ENCODE measurements around the gene WDR59. TPM values are rescaled to one million over a fixed set of nuclear protein-coding genes. Genes with fewer than 3 reads are reported as not detected.

WDR59 gene
- total and polyA plus RNA-seq, 3 experiments from 2014 or later: 13.0 to 56.5 (median 55.9) TPM

GRCh38 chr16:75025761-75026160 lies 40.8 kb upstream of the WDR59 start:
- H3K9me3 ChIP-seq (ENCODE audit: low read length): no peaks in the 10 kb centered on the region
- Mint-ChIP-seq H3K36me3 (peaks cover 4 to 16% (median 5%) of the 10 kb centered on the region in 3 donors), H3K27me3 (peaks cover 0 to 4% of the 10 kb centered on the region in 2 donors), H3K4me3 (no peak overlapping the region), H3K27ac (peak overlapping the region in 1 of 8 donors; percentile 26), H3K4me1 (peaks cover 4 to 20% (median 8%) of the 10 kb centered on the region in 3 donors), H3K9me3 (peaks cover 9 to 16% (median 13%) of the 10 kb centered on the region in 5 donors)
- H3K4me1 ChIP-seq (ENCODE audit: insufficient read depth, low read length): no peaks in the 10 kb centered on the region
- ChIA-PET POLR2A (no interaction called here), CTCF (no interaction called here)
- DNase-seq: no peak
- no peaks in the 10 kb centered on the region for H3K27me3 ChIP-seq (ENCODE audit: insufficient read depth, low read length, poor library complexity, severe bottlenecking)
- no peaks in the 10 kb centered on the region for H3K36me3 ChIP-seq (ENCODE audit: insufficient read depth, low read length)
- H3K27ac ChIP-seq (ENCODE audit: low read depth, low read length): no peak overlapping the region
- no peak overlapping the region for H3K4me3 ChIP-seq (ENCODE audit: low read length)

GRCh38 chr16:75024594-75024993 lies 39.7 kb upstream of the WDR59 start:
- peaks cover 8 to 16% (median 13%) of the 10 kb centered on the region in 5 donors for H3K9me3 Mint-ChIP-seq
- DNase-seq: no peak
- no peak overlapping the region for H3K4me3 Mint-ChIP-seq
- Histone ChIP-seq H3K9me3 (ENCODE audit: low read length) (no peaks in the 10 kb centered on the region), H3K4me1 (ENCODE audit: insufficient read depth, low read length) (no peaks in the 10 kb centered on the region), H3K27ac (ENCODE audit: low read depth, low read length) (no peak overlapping the region), H3K4me3 (ENCODE audit: low read length) (no peak overlapping the region), H3K27me3 (ENCODE audit: insufficient read depth, low read length, poor library complexity, severe bottlenecking) (no peaks in the 10 kb centered on the region), H3K36me3 (ENCODE audit: insufficient read depth, low read length) (no peaks in the 10 kb centered on the region)
- peaks cover 0 to 4% of the 10 kb centered on the region in 2 donors for H3K27me3 Mint-ChIP-seq
- CTCF ChIA-PET: no interaction called here
- H3K4me1 Mint-ChIP-seq: peaks cover 4 to 24% (median 8%) of the 10 kb centered on the region in 3 donors
- POLR2A ChIA-PET: no interaction called here
- peak overlapping the region in 2 of 8 donors; percentile 18 to 72 for H3K27ac Mint-ChIP-seq
- H3K36me3 Mint-ChIP-seq: peaks cover 2 to 19% (median 5%) of the 10 kb centered on the region in 3 donors

- H3K4me1 ChIP-seq (ENCODE audit: insufficient read depth, low read length): no peaks in the 10 kb centered on the region
- Mint-ChIP-seq H3K9me3 (peaks cover 8 to 16% (median 13%) of the 10 kb centered on the region in 5 donors), H3K4me3 (no peak overlapping the region), H3K36me3 (peaks cover 3 to 23% (median 5%) of the 10 kb centered on the region in 3 donors), H3K27ac (peak overlapping the region in 2 of 8 donors; percentile 18 to 72), H3K4me1 (peaks cover 4 to 28% (median 12%) of the 10 kb centered on the region in 3 donors), H3K27me3 (peaks cover 0 to 4% of the 10 kb centered on the region in 2 donors)
- no peak overlapping the region for H3K4me3 ChIP-seq (ENCODE audit: low read length)
- no peak overlapping the region for H3K27ac ChIP-seq (ENCODE audit: low read depth, low read length)
- H3K9me3 ChIP-seq (ENCODE audit: low read length): no peaks in the 10 kb centered on the region
- no peaks in the 10 kb centered on the region for H3K36me3 ChIP-seq (ENCODE audit: insufficient read depth, low read length)
- DNase-seq: no peak
- CTCF ChIA-PET: no interaction called here
- POLR2A ChIA-PET: no interaction called here
- H3K27me3 ChIP-seq (ENCODE audit: insufficient read depth, low read length, poor library complexity, severe bottlenecking): no peaks in the 10 kb centered on the region
These were observed 39.3 kb upstream of the WDR59 start for GRCh38 chr16:75024182-75024581.

- no peak overlapping the region for H3K27ac Mint-ChIP-seq
- no peaks in the 10 kb centered on the region for H3K4me1 ChIP-seq (ENCODE audit: insufficient read depth, low read length)
- CTCF ChIA-PET: interaction anchor here (1.2 kb wide), 1 partner anchor 88 kb away, joined by 3 read pairs; no protein-coding TSS in a partner anchor
- no peaks in the 10 kb centered on the region for H3K9me3 ChIP-seq (ENCODE audit: low read length)
- peaks cover 0 to 4% of the 10 kb centered on the region in 2 donors for H3K27me3 Mint-ChIP-seq
- H3K27me3 ChIP-seq (ENCODE audit: insufficient read depth, low read length, poor library complexity, severe bottlenecking): no peaks in the 10 kb centered on the region
- no peaks in the 10 kb centered on the region for H3K36me3 ChIP-seq (ENCODE audit: insufficient read depth, low read length)
- POLR2A ChIA-PET: no interaction called here
- DNase-seq: no peak
- H3K4me3 ChIP-seq (ENCODE audit: low read length): no peak overlapping the region
- no peak overlapping the region for H3K27ac ChIP-seq (ENCODE audit: low read depth, low read length)
- peaks cover 4 to 28% (median 13%) of the 10 kb centered on the region in 3 donors for H3K4me1 Mint-ChIP-seq
- no peak overlapping the region for H3K4me3 Mint-ChIP-seq
- peaks cover 3 to 23% (median 5%) of the 10 kb centered on the region in 3 donors for H3K36me3 Mint-ChIP-seq
- H3K9me3 Mint-ChIP-seq: peaks cover 8 to 16% (median 13%) of the 10 kb centered on the region in 5 donors
These were observed 38.1 kb upstream of the WDR59 start for GRCh38 chr16:75023009-75023408.

- H3K36me3 Mint-ChIP-seq: peaks cover 3 to 23% (median 5%) of the 10 kb centered on the region in 3 donors
- POLR2A ChIA-PET: no interaction called here
- no peak overlapping the region for H3K4me3 Mint-ChIP-seq
- peaks cover 8 to 16% (median 13%) of the 10 kb centered on the region in 5 donors for H3K9me3 Mint-ChIP-seq
- CTCF ChIA-PET: interaction anchor here (1.2 kb wide), 1 partner anchor 89 kb away, joined by 3 read pairs; no protein-coding TSS in a partner anchor
- no peak for DNase-seq
- peaks cover 4 to 28% (median 13%) of the 10 kb centered on the region in 3 donors for H3K4me1 Mint-ChIP-seq
- H3K27ac ChIP-seq (ENCODE audit: low read depth, low read length): no peak overlapping the region
- H3K27ac Mint-ChIP-seq: no peak overlapping the region
- H3K4me1 ChIP-seq (ENCODE audit: insufficient read depth, low read length): no peaks in the 10 kb centered on the region
- no peaks in the 10 kb centered on the region for H3K27me3 ChIP-seq (ENCODE audit: insufficient read depth, low read length, poor library complexity, severe bottlenecking)
- peaks cover 0 to 4% of the 10 kb centered on the region in 2 donors for H3K27me3 Mint-ChIP-seq
- no peak overlapping the region for H3K4me3 ChIP-seq (ENCODE audit: low read length)
- no peaks in the 10 kb centered on the region for H3K36me3 ChIP-seq (ENCODE audit: insufficient read depth, low read length)
- H3K9me3 ChIP-seq (ENCODE audit: low read length): no peaks in the 10 kb centered on the region
These were observed 37.6 kb upstream of the WDR59 start for GRCh38 chr16:75022567-75022966.

GRCh38 chr16:75021410-75021809 lies 36.5 kb upstream of the WDR59 start:
- Mint-ChIP-seq H3K9me3 (peaks cover 8 to 16% (median 13%) of the 10 kb centered on the region in 5 donors), H3K36me3 (peaks cover 3 to 23% (median 5%) of the 10 kb centered on the region in 3 donors), H3K4me1 (peaks cover 4 to 28% (median 13%) of the 10 kb centered on the region in 3 donors), H3K27me3 (peaks cover 0 to 4% of the 10 kb centered on the region in 2 donors), H3K27ac (no peak overlapping the region), H3K4me3 (peak overlapping the region in 1 of 7 donors; percentile 33)
- Histone ChIP-seq H3K4me1 (ENCODE audit: insufficient read depth, low read length) (no peaks in the 10 kb centered on the region), H3K27ac (ENCODE audit: low read depth, low read length) (no peak overlapping the region), H3K27me3 (ENCODE audit: insufficient read depth, low read length, poor library complexity, severe bottlenecking) (no peaks in the 10 kb centered on the region), H3K9me3 (ENCODE audit: low read length) (no peaks in the 10 kb centered on the region), H3K4me3 (ENCODE audit: low read length) (no peak overlapping the region), H3K36me3 (ENCODE audit: insufficient read depth, low read length) (no peaks in the 10 kb centered on the region)
- ChIA-PET POLR2A (no interaction called here), CTCF (no interaction called here)
- DNase-seq: no peak

- Histone ChIP-seq H3K4me1 (ENCODE audit: insufficient read depth, low read length) (no peaks in the 10 kb centered on the region), H3K36me3 (ENCODE audit: insufficient read depth, low read length) (no peaks in the 10 kb centered on the region), H3K4me3 (ENCODE audit: low read length) (no peak overlapping the region), H3K27me3 (ENCODE audit: insufficient read depth, low read length, poor library complexity, severe bottlenecking) (no peaks in the 10 kb centered on the region), H3K9me3 (ENCODE audit: low read length) (no peaks in the 10 kb centered on the region), H3K27ac (ENCODE audit: low read depth, low read length) (no peak overlapping the region)
- Mint-ChIP-seq H3K36me3 (peaks cover 3 to 23% (median 5%) of the 10 kb centered on the region in 3 donors), H3K9me3 (peaks cover 8 to 16% (median 13%) of the 10 kb centered on the region in 5 donors), H3K27ac (peak overlapping the region in 2 of 8 donors; percentile 47 to 70), H3K4me1 (peaks cover 4 to 21% (median 11%) of the 10 kb centered on the region in 3 donors), H3K27me3 (peaks cover 0 to 4% of the 10 kb centered on the region in 2 donors), H3K4me3 (no peak overlapping the region)
- POLR2A ChIA-PET: no interaction called here
- CTCF ChIA-PET: no interaction called here
- DNase-seq: no peak
These were observed 34.7 kb upstream of the WDR59 start for GRCh38 chr16:75019586-75019985.

GRCh38 chr16:75019007-75019406 lies 34.1 kb upstream of the WDR59 start:
- no peak overlapping the region for H3K27ac ChIP-seq (ENCODE audit: low read depth, low read length)
- CTCF ChIA-PET: interaction anchor here (1.2 kb wide), 1 partner anchor 10 kb away, joined by 4 read pairs; no protein-coding TSS in a partner anchor
- H3K4me3 Mint-ChIP-seq: peak overlapping the region in 1 of 7 donors; percentile 44
- peaks cover 3 to 23% (median 5%) of the 10 kb centered on the region in 3 donors for H3K36me3 Mint-ChIP-seq
- H3K4me1 Mint-ChIP-seq: peaks cover 0 to 16% (median 9%) of the 10 kb centered on the region in 3 donors
- no peak overlapping the region for H3K27ac Mint-ChIP-seq
- no peaks in the 10 kb centered on the region for H3K36me3 ChIP-seq (ENCODE audit: insufficient read depth, low read length)
- DNase-seq: no peak
- peaks cover 0 to 4% of the 10 kb centered on the region in 2 donors for H3K27me3 Mint-ChIP-seq
- H3K9me3 Mint-ChIP-seq: peaks cover 8 to 16% (median 13%) of the 10 kb centered on the region in 5 donors
- POLR2A ChIA-PET: no interaction called here
- H3K27me3 ChIP-seq (ENCODE audit: insufficient read depth, low read length, poor library complexity, severe bottlenecking): no peaks in the 10 kb centered on the region
- no peaks in the 10 kb centered on the region for H3K9me3 ChIP-seq (ENCODE audit: low read length)
- no peaks in the 10 kb centered on the region for H3K4me1 ChIP-seq (ENCODE audit: insufficient read depth, low read length)
- no peak overlapping the region for H3K4me3 ChIP-seq (ENCODE audit: low read length)
